GM10248 (cell line): ENCODE data around the gene FXYD3.
"Not testable (repeated sequence)": the region's sequence is repeated elsewhere in the genome, so short reads cannot be mapped to it uniquely, and the experiment has no call there.

Source experiments
- CTCF ChIA-PET: fragments of 300-600 bp; sonication (Branson Sonifier 250); formaldehyde crosslinking; extraction: SDS; loops from one replicate; lab custom pipeline; 2021; ENCODE audit warnings: antibody characterized with exemption; lab: Yijun Ruan, JAX
- POLR2A ChIA-PET: fragments of 350-650 bp; sonication (Branson Sonifier 250); formaldehyde crosslinking; extraction: SDS; loops from one replicate; lab custom pipeline; 2020; ENCODE audit warnings: antibody characterized with exemption; lab: Yijun Ruan, JAX
- DNase-seq: peaks from one replicate; pipeline ENCODE4 v3.0.0; 2012; ENCODE audit errors: extremely low spot score
- TF ChIP-seq, protein P1 (sequence below): IDR thresholded peaks from 2 replicates; pipeline ENCODE4 v1.5.1; 2012; ENCODE audit warnings: mild to moderate bottlenecking, low read depth; ENCODE audit errors: extremely low read depth, missing control alignments, control extremely low read depth

Gene FXYD3

DNA sequence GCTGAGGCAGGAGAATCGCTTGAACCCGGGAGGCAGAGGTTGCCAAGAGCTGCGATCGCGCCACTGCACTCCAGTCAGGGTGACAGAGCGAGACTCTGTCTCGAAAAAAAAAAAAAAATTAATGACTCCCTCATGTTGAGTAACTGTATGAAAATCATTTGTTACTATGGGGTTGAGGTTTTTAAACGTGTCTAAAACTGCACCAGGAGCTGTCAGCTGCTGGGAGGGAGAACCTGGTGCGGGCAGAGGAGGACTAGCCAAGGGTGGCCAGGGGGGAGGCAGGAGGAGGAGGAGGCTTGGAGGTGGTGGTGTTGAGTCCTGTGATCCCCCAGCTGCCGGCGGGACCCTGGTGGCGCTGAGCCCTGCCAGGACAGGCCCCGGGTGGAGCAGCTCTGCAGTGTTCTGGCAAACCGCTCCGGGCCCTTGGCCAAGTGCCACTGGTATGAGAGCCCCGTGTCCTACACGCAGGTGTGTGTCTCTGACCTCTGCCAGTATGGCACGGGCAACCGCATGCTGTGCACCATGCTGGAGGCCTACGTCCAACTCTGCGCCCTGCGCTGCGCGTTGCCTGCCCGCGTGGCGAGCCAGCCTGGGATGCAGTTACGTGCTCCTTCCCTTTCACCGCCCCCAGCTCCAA lies 17.1 kb upstream of the FXYD3 start:
- ChIA-PET POLR2A (no interaction called here), CTCF (interaction anchor here (0.9 to 1.8 kb wide), 3 partner anchors 12 to 37 kb away, joined by 4 to 9 read pairs (median 4); no protein-coding TSS in a partner anchor)
- DNase-seq: no peak
- TF ChIP-seq, protein P1, sequence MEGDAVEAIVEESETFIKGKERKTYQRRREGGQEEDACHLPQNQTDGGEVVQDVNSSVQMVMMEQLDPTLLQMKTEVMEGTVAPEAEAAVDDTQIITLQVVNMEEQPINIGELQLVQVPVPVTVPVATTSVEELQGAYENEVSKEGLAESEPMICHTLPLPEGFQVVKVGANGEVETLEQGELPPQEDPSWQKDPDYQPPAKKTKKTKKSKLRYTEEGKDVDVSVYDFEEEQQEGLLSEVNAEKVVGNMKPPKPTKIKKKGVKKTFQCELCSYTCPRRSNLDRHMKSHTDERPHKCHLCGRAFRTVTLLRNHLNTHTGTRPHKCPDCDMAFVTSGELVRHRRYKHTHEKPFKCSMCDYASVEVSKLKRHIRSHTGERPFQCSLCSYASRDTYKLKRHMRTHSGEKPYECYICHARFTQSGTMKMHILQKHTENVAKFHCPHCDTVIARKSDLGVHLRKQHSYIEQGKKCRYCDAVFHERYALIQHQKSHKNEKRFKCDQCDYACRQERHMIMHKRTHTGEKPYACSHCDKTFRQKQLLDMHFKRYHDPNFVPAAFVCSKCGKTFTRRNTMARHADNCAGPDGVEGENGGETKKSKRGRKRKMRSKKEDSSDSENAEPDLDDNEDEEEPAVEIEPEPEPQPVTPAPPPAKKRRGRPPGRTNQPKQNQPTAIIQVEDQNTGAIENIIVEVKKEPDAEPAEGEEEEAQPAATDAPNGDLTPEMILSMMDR: no peak

DNA sequence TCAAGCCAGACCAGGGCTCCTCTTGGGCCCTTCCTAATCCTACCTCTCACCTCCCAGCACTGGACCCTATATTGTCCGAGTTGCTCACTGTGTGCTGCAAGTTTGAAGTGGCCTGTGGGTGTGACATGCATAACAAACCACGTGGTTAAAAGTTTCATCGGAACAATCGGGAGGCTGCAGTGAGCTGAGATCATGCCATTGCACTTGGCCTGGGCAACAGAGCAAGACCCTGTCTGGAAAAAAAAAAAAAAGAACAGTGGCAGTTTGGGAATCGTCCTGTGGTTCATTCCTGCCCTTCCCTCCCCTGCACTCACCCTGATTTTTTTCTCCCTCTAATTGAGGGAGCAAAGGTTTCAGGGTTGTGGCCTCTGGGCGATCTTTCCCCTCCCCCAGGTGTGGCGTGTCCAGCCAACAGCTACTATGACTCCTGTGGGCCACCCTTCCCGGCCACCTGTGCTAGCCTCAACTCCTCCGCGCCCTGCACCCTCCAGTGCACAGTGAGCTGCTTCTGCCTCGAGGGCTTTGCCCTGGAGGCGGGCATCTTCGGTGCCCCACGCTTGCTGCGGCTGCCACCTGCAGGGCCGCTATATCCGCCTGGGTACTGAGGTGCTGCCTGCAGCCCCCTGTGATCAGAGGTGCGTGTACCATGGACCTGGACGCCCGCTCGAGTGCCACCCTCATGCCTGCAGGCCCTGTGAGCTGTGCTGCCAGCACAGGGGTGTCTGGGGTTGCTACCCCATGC lies 16.3 kb upstream of the FXYD3 start:
- DNase-seq: no peak
- POLR2A ChIA-PET: no interaction called here
- CTCF ChIA-PET: interaction anchor here (0.9 to 3.1 kb wide), 5 partner anchors 12 to 37 kb away, joined by 3 to 15 read pairs (median 4); partner anchors contain the start of gene FXYD3
- TF ChIP-seq, protein P1: no peak

DNA sequence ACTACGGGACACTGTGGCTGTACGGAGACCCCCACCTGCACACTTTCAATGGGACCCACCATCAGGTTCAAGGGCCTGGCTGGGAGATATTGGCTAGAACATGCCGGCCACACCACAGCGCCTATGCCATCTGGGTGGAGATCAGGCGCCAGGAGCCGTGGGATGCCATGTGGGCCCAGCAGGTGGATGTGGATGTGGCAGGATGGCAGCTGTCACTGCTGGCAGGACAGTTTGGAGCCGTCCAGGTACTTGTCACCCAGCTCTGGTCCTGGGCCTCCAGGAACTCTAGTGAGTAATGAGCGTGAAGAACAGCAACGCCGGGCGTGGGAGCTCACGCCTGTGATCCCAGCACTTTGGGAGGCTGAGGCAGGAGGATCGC lies 15.7 kb upstream of the FXYD3 start:
- ChIA-PET POLR2A (no interaction called here), CTCF (interaction anchor here (1.3 to 3.1 kb wide), 5 partner anchors 9 to 56 kb away, joined by 3 to 15 read pairs (median 5); partner anchors contain the start of gene FXYD3)
- DNase-seq: no peak
- TF ChIP-seq, protein P1: no peak

DNA sequence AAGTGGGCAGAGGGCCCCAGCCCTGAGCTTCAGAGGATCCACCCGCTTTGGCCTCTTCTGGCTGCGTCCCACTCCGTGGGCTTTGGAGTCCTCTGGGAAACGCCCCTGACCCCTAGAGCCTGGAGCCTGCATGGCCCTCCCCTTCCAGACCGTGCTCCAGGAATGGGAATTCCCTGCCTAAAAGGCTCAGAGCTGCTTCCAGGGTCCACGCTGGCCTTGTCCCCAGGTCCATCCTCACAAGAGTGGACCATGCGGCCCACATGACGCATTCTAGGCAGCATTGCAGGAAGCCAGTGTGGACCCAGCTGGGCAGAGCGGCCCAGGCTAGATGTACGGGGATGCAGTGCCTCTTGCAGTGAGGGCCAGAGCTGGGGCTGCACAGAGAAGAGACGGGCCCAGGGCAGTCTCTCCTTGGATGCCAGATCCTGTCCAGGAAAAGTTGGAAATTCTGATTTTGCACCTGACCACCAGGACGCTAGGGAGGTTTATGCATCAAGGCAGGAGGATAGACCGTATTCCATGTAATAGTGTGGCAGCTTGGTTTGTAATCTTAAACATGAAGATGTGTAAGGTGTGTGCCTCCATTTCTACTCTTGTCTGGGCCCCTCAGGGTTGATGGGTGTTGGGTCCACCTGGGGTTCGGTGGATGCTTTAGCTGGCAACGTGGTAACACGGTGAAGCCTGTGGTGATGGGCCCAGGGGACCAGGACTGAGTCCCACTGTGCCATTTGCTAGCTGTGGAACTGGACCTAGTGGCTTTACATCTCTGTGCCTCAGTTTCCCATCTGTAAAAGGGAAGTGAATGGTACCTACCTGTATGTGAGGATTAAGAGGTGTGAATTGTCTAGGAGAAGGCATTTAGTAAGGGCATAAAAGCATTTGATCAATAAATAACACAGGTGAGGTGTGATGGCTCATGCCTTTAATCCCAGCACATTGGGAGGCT lies 14.8 kb upstream of the FXYD3 start:
- no peak for DNase-seq
- POLR2A ChIA-PET: no interaction called here
- CTCF ChIA-PET: interaction anchor here (1.2 to 3.1 kb wide), 5 partner anchors 10 to 57 kb away, joined by 3 to 15 read pairs (median 4); partner anchors contain the start of gene FXYD3
- TF ChIP-seq, protein P1: no peak

DNA sequence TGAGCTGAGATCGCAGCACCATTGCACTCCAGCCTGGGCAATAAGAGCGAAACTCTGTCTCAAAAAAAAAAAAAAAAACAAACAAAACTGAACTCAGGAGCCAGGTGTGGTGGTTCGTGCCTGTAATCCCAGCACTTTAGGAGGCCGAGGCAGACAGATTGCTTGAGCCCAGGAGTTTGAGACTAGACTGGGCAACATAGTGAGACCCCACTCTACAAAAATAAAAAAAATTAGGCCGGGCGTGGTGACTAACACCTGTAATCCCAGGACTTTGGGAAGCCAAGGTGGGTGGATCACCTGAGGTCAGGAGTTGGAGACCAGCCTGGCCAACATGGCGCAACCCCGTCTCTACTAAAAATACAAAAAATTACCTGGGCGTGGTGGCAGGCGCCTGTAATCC lies 13.7 kb upstream of the FXYD3 start:
- CTCF ChIA-PET: interaction anchor here (3.1 kb wide), 1 partner anchor 13 kb away, joined by 15 read pairs; the partner anchor contains the start of gene FXYD3
- POLR2A ChIA-PET, DNase-seq: not testable (repeated sequence)

DNA sequence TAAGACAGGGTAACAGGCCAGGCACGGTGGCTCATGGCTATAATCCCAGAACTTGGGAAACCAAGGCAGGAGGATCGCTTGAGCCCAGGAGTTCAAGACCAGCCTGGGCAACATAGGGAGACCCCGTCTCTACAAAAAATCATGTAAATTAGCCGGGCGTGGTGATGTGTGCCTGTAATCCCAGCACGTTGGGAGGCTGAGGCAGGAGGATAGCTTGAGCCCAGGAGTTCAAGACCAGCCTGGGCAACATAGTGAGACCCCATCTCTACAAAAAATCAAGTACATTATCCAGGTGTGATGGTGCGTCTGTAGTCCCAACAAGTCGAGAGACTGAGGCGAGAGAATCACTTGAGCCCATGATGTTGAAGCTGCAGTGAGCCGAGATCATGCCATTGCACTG lies 12.0 kb upstream of the FXYD3 start:
- POLR2A ChIA-PET, CTCF ChIA-PET: not testable (repeated sequence)

DNA sequence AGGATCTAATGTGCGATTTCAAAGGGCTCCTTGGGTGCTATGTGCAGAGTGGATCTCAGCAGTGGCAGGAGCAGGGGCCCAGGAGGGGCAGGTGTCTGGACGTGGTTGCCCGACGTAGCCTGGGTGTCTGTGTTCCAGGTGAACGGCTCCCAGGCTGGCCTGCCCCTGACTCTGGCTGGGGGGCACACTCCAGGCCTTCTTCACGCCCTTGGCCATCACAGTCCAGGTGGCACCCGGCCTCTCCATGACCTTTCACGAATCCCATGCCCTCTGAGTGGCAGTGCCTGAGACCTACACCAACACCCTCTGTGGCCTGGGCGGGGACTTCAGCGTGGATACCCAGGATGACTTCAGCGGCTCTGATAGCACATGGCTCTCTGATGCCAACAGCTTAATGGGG lies 11.3 kb upstream of the FXYD3 start:
- ChIA-PET POLR2A (no interaction called here), CTCF (no interaction called here)
- TF ChIP-seq, protein P1: no peak
- no peak for DNase-seq

More for the DNA sequence above, 12.0 kb upstream of the FXYD3 start:
- not testable (repeated sequence) for DNase-seq
